Iris pigment epithelial cell (primary cell): ENCODE results near the gene TRIM37.

Source experiments
- DNase-seq: peaks from one replicate; pipeline ENCODE4 v3.0.0-alpha.2; 2011; ENCODE audit warnings: low read depth

Gene TRIM37

DNA sequence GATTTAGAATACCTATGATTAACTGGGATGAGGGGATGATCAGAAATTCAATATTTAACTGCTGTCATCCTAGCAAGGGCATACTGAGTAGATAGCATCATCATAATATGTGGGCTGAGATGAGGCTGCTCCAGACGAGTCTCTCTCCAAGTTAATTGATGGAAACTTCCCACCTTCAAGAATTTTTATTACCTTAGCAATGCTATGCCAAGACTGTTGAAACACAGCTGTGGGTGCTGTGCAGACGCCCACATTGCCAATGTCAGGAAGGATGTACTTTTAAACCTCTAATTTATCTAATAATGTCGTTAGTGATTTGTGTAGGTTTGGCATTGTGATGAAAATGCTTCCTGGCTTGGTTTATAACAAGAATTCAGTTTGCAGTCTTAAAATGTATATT lies 170.4 kb downstream of the TRIM37 start:
- no peak for DNase-seq

DNA sequence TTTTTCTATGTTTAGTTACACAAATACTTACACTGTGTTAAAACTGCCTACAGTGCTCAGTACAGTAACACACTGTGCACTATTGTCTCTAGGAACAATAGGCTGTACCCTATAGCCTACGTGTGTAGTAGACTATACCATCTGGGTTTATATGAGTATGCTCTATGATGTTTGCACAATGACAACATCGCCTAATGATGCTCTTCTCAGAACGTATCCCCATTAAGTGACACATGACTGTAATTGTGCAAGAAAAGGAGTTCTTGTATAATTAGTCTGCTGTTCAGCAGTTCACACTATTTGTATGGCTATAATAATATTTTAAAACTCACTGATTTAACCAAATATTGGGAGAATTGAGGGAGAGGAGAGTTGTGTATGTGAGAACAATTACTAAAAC lies 173.7 kb downstream of the TRIM37 start:
- no peak for DNase-seq
